Measurements from ENCODE around the gene DVL2. TPM values are rescaled to one million over a fixed set of nuclear protein-coding genes. Genes with fewer than 3 reads are reported as not detected.

Gene DVL2
- total and polyA plus RNA-seq, 7 donors: 12.0 to 56.2 (median 36.4) TPM

- no peak for TF ChIP-seq EP300 (IDR thresholded peaks at IDR 0.05)
- no peak for TF ChIP-seq POLR2A (IDR thresholded peaks at IDR 0.05)
- no peak for TF ChIP-seq CTCF (IDR thresholded peaks at IDR 0.05)
- no peak for TF ChIP-seq POLR2AphosphoS5 (IDR thresholded peaks at IDR 0.05)
- intact Hi-C loops (cut with DNase I): no loop called here
- peaks cover 35 to 74% (median 54%) of the 10 kb centered on the region in 4 donors for H3K36me3 ChIP-seq
- peaks cover 0 to 24% (median 19%) of the 10 kb centered on the region in 4 donors for H3K4me1 ChIP-seq
- H3K27me3 ChIP-seq: no peaks in the 10 kb centered on the region
- peak overlapping the region in 1 of 4 donors; percentile 43 for H3K27ac ChIP-seq
- no peaks in the 10 kb centered on the region for H3K9me3 ChIP-seq
- no peak overlapping the region for H3K4me3 ChIP-seq
- 81 to 90% methylated on average over 10 of the region's 10 CpGs for WGBS, 2 donors
- no peak for DNase-seq
Measured at GRCh38 chr17:7224110-7224509, 10.2 kb downstream of the DVL2 start.

GRCh38 chr17:7223375-7223774, 10.9 kb downstream of the DVL2 start:
- Histone ChIP-seq H3K27ac (no peak overlapping the region), H3K9me3 (no peaks in the 10 kb centered on the region), H3K27me3 (no peaks in the 10 kb centered on the region), H3K36me3 (peaks cover 28 to 66% (median 48%) of the 10 kb centered on the region in 4 donors), H3K4me3 (no peak overlapping the region), H3K4me1 (peaks cover 0 to 31% (median 24%) of the 10 kb centered on the region in 4 donors)
- no peak for DNase-seq
- TF ChIP-seq POLR2A (IDR thresholded peaks at IDR 0.05) (no peak), EP300 (IDR thresholded peaks at IDR 0.05) (no peak), CTCF (IDR thresholded peaks at IDR 0.05) (no peak), POLR2AphosphoS5 (IDR thresholded peaks at IDR 0.05) (no peak)
- intact Hi-C loops (cut with DNase I): no loop called here
- WGBS, 2 donors: 90 to 93% methylated on average over 4 of the region's 4 CpGs

DNA sequence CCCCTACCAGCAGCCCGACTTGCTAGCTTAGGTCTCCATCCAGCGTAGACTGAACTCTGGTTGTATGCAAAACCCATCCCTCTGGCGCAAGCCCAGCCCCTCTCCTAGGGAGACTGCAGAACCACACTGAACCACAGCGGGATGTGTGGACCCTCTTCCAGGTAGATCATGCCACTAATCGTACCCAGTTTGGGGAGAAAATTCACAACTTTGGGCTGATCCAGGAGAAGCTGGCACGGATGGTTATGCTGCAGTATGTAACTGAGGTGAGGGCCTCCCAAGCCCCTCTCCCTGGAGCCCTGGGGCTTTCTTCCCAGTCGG, 11.4 kb downstream of the DVL2 start:
- Histone ChIP-seq H3K36me3 (peaks cover 28 to 62% (median 46%) of the 10 kb centered on the region in 4 donors), H3K27ac (peak overlapping the region in 1 of 4 donors; percentile 23), H3K4me1 (peaks cover 0 to 36% (median 29%) of the 10 kb centered on the region in 4 donors), H3K27me3 (no peaks in the 10 kb centered on the region), H3K4me3 (no peak overlapping the region), H3K9me3 (no peaks in the 10 kb centered on the region)
- intact Hi-C loops (cut with DNase I): no loop called here
- DNase-seq: peak; percentile 66
- WGBS, 2 donors: 73 to 85% methylated on average over 7 of the region's 7 CpGs
- TF ChIP-seq POLR2A (IDR thresholded peaks at IDR 0.05) (no peak), EP300 (IDR thresholded peaks at IDR 0.05) (no peak), CTCF (IDR thresholded peaks at IDR 0.05) (no peak), POLR2AphosphoS5 (IDR thresholded peaks at IDR 0.05) (no peak)

GRCh38 chr17:7222093-7222971, 12.0 kb downstream of the DVL2 start:
- TF ChIP-seq POLR2A (IDR thresholded peaks at IDR 0.05): no peak
- TF ChIP-seq CTCF (IDR thresholded peaks at IDR 0.05): no peak
- no peak for TF ChIP-seq EP300 (IDR thresholded peaks at IDR 0.05)
- no peak for TF ChIP-seq POLR2AphosphoS5 (IDR thresholded peaks at IDR 0.05)
- H3K4me1 ChIP-seq: peaks cover 0 to 41% (median 33%) of the 10 kb centered on the region in 4 donors
- no peaks in the 10 kb centered on the region for H3K9me3 ChIP-seq
- DNase-seq: no peak
- H3K36me3 ChIP-seq: peaks cover 28 to 56% (median 42%) of the 10 kb centered on the region in 4 donors
- no peaks in the 10 kb centered on the region for H3K27me3 ChIP-seq
- no peak overlapping the region for H3K4me3 ChIP-seq
- peak overlapping the region in 2 of 4 donors; percentile 35 to 98 for H3K27ac ChIP-seq
- WGBS, 2 donors: 75 to 86% methylated on average over 15 of the region's 15 CpGs
- intact Hi-C loops (cut with DNase I): no loop called here

All from sigmoid colon (tissue), 7 donors.